ENCODE results near the gene SERBP1. TPM values are rescaled to one million over a fixed set of nuclear protein-coding genes. Genes with fewer than 3 reads are reported as not detected.
"Not testable (repeated sequence)": the region's sequence is repeated elsewhere in the genome, so short reads cannot be mapped to it uniquely, and the experiment has no call there.

The SERBP1 gene
- total RNA-seq, 1 experiment from 2014 or later, result 447 TPM

GRCh38 chr1:67451815-67452214, 21.6 kb upstream of the SERBP1 start:
- no peak overlapping the region for H3K27ac ChIP-seq (ENCODE audit: low read depth, low read length, poor library complexity, severe bottlenecking)
- H3K4me3 ChIP-seq (ENCODE audit: low read depth, low read length, poor library complexity, severe bottlenecking), result no peak overlapping the region
- no TSS peak for BruUV-seq (replicated peaks)
- H3K4me1 ChIP-seq (ENCODE audit: insufficient read depth, low read length, poor library complexity, severe bottlenecking), result no peaks in the 10 kb centered on the region
- TF ChIP-seq CTCF (conservative IDR thresholded peaks at IDR 0.05; ENCODE audit: low read depth, low read length) (no peak), EZH2 (IDR thresholded peaks at IDR 0.05; ENCODE audit: borderline replicate concordance, low read depth, low read length, poor library complexity, severe bottlenecking) (no peak)
- CTCF ChIA-PET, result no interaction called here
- H3K36me3 ChIP-seq (ENCODE audit: insufficient read depth, low read length, poor library complexity, severe bottlenecking), result no peaks in the 10 kb centered on the region
- no peak for DNase-seq (ENCODE audit: low spot score)
- intact Hi-C loops (cut with micrococcal nuclease; ENCODE audit: unreplicated experiment), result no loop called here
- no peaks in the 10 kb centered on the region for H3K9me3 ChIP-seq (ENCODE audit: low read depth, low read length, poor library complexity, severe bottlenecking)
- H3K27me3 ChIP-seq (replicated peaks; ENCODE audit: insufficient read depth, low read depth, low read length, poor library complexity), result no peaks in the 10 kb centered on the region
- POLR2A ChIA-PET (ENCODE audit: low non-redundant PET), result no interaction called here

DNA sequence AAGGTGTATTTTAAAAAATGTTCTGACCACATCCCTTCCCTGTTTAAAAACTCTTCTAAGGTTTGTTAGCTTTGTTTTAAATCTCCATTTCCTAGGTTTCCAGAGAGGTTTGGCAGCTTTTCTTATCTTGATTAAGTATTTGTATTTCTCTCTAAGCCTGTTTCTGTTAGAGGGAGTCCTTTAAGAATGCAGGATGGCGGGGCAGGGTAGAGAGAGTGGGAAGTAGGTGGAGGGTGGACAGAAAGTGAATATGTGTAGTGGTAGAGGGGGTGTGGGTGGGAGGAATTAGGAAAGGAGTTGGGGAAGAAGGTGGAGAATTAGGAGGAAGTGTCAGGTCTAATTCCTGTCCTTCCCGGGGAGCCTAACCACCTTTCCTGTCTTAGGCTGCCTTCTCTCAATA, 21.2 kb upstream of the SERBP1 start:
- intact Hi-C loops (cut with micrococcal nuclease; ENCODE audit: unreplicated experiment), result no loop called here
- ChIA-PET POLR2A (ENCODE audit: low non-redundant PET) (no interaction called here), CTCF (no interaction called here)

DNA sequence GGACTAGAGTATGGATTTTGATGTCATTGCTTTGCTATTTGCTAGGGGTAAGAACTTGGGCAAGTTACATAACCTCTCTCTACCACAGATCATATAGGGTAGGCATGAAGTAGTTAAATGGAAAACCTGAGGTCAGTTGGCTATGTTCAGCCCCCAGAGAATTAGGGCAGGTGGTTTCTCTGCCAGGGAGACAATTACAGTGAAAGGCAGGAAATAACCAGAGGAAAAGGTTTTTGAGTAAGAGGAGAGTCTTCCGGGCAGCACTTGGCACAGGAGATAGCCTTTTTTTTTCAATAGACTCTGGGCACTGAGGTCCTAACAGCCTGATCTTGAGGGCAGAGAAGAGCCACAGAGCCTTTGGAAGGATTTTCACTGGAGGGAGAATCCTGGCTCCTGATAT, 16.7 kb upstream of the SERBP1 start:
- no peak overlapping the region for H3K4me3 ChIP-seq (ENCODE audit: low read depth, low read length, poor library complexity, severe bottlenecking)
- intact Hi-C loops (cut with micrococcal nuclease; ENCODE audit: unreplicated experiment), result no loop called here
- ChIA-PET POLR2A (ENCODE audit: low non-redundant PET) (no interaction called here), CTCF (no interaction called here)
- no peaks in the 10 kb centered on the region for H3K36me3 ChIP-seq (ENCODE audit: insufficient read depth, low read length, poor library complexity, severe bottlenecking)
- no peaks in the 10 kb centered on the region for H3K4me1 ChIP-seq (ENCODE audit: insufficient read depth, low read length, poor library complexity, severe bottlenecking)
- H3K27me3 ChIP-seq (replicated peaks; ENCODE audit: insufficient read depth, low read depth, low read length, poor library complexity), result no peaks in the 10 kb centered on the region
- H3K9me3 ChIP-seq (ENCODE audit: low read depth, low read length, poor library complexity, severe bottlenecking), result no peaks in the 10 kb centered on the region
- no peak overlapping the region for H3K27ac ChIP-seq (ENCODE audit: low read depth, low read length, poor library complexity, severe bottlenecking)
- TF ChIP-seq CTCF (conservative IDR thresholded peaks at IDR 0.05; ENCODE audit: low read depth, low read length) (no peak), EZH2 (IDR thresholded peaks at IDR 0.05; ENCODE audit: borderline replicate concordance, low read depth, low read length, poor library complexity, severe bottlenecking) (no peak)
- no TSS peak for BruUV-seq (replicated peaks)
- DNase-seq (ENCODE audit: low spot score), result no peak

More for the DNA sequence above, 21.2 kb upstream of the SERBP1 start:
- no TSS peak for BruUV-seq (replicated peaks)
- H3K9me3 ChIP-seq (ENCODE audit: low read depth, low read length, poor library complexity, severe bottlenecking), result no peaks in the 10 kb centered on the region
- no peaks in the 10 kb centered on the region for H3K36me3 ChIP-seq (ENCODE audit: insufficient read depth, low read length, poor library complexity, severe bottlenecking)
- H3K27ac ChIP-seq (ENCODE audit: low read depth, low read length, poor library complexity, severe bottlenecking), result no peak overlapping the region
- no peak for DNase-seq (ENCODE audit: low spot score)
- no peaks in the 10 kb centered on the region for H3K27me3 ChIP-seq (replicated peaks; ENCODE audit: insufficient read depth, low read depth, low read length, poor library complexity)
- TF ChIP-seq EZH2 (IDR thresholded peaks at IDR 0.05; ENCODE audit: borderline replicate concordance, low read depth, low read length, poor library complexity, severe bottlenecking), result no peak
- no peak for TF ChIP-seq CTCF (conservative IDR thresholded peaks at IDR 0.05; ENCODE audit: low read depth, low read length)
- no peak overlapping the region for H3K4me3 ChIP-seq (ENCODE audit: low read depth, low read length, poor library complexity, severe bottlenecking)
- H3K4me1 ChIP-seq (ENCODE audit: insufficient read depth, low read length, poor library complexity, severe bottlenecking), result no peaks in the 10 kb centered on the region

GRCh38 chr1:67446014-67446413, 15.8 kb upstream of the SERBP1 start:
- BruUV-seq (replicated peaks); intact Hi-C loops (cut with micrococcal nuclease; ENCODE audit: unreplicated experiment); H3K27me3 ChIP-seq (replicated peaks; ENCODE audit: insufficient read depth, low read depth, low read length, poor library complexity); H3K36me3 ChIP-seq (ENCODE audit: insufficient read depth, low read length, poor library complexity, severe bottlenecking); H3K27ac ChIP-seq (ENCODE audit: low read depth, low read length, poor library complexity, severe bottlenecking); H3K4me3 ChIP-seq (ENCODE audit: low read depth, low read length, poor library complexity, severe bottlenecking); POLR2A ChIA-PET (ENCODE audit: low non-redundant PET); CTCF ChIA-PET; DNase-seq (ENCODE audit: low spot score); H3K9me3 ChIP-seq (ENCODE audit: low read depth, low read length, poor library complexity, severe bottlenecking); H3K4me1 ChIP-seq (ENCODE audit: insufficient read depth, low read length, poor library complexity, severe bottlenecking): not testable (repeated sequence)

Measured in A673 (cell line).